HepG2 (cell line): Measurements from ENCODE around the gene IL1RAPL2. TPM values are rescaled to one million over a fixed set of nuclear protein-coding genes. Genes with fewer than 3 reads are reported as not detected.

Experiments
- ATAC-seq: fragments of 200-7000 bp; cut with Tn5 transposase; 3 replicates; pipeline ENCODE4 v1.9.1; 2020; ENCODE audit warnings: mild to moderate bottlenecking, moderate library complexity
- BruUV-seq: library from RNA; stranded (reverse); fragments of 400-500 nt; replicated peaks from 2 replicates; lab custom pipeline; 2021; lab: Mats Ljungman, UMichigan
- CTCF ChIA-PET: fragments of 300-600 bp; formaldehyde crosslinking; extraction: SDS; loops from one replicate; lab custom pipeline; 2021; ENCODE audit warnings: low total read pairs, inconsistent platforms, low intra/inter-chr PET ratio; lab: Yijun Ruan, JAX
- POLR2A ChIA-PET: fragments of 350-600 bp; sonication (Branson Sonifier 250); formaldehyde crosslinking; loops from one replicate; lab custom pipeline; 2020; ENCODE audit warnings: antibody characterized with exemption, inconsistent platforms; lab: Yijun Ruan, JAX
- DNase-seq: peaks from one replicate; pipeline ENCODE4 v3.0.0-alpha.2; 2015; ENCODE audit warnings: low spot score
- FAIRE-seq: peaks from 3 replicates; lab custom pipeline; 2011; peaks lifted over from hg19 to GRCh38; lab: Jason Lieb, UNC
- H2AFZ ChIP-seq: one replicate; pipeline ENCODE4 v1.6.1; 2011; ENCODE audit warnings: low read length, inconsistent platforms
- H3K27ac ChIP-seq: fragments of 300-600 bp; 3 replicates; pipeline ENCODE4 v1.8.0; 2011; ENCODE audit warnings: mixed run types, mild to moderate bottlenecking, mixed read lengths, low read length, inconsistent platforms; ENCODE audit not compliant: insufficient read depth; ENCODE audit errors: extremely low read length
- H3K27me3 ChIP-seq, 2 experiments: fragments of 200-600 bp in 1 of 2; 2 replicates in 1 of 2; 3 replicates in 1 of 2; pipeline versions ENCODE4 v1.6.0 to v1.8.0; 2011; ENCODE audit warnings: low read length in 2 of 2, mild to moderate bottlenecking in 2 of 2, moderate library complexity in 2 of 2, inconsistent platforms in 1 of 2; ENCODE audit not compliant: insufficient read depth in 2 of 2, control insufficient read depth in 1 of 2
- H3K36me3 ChIP-seq, 2 experiments: fragments of 200-600 bp in 1 of 2; replicated peaks in 1 of 2; 2 replicates in 1 of 2; 3 replicates in 1 of 2; pipeline versions ENCODE4 v1.5.1 to v1.8.0; 2011; ENCODE audit warnings: low read length in 2 of 2, inconsistent platforms in 1 of 2; ENCODE audit not compliant: insufficient read depth in 2 of 2, control insufficient read depth in 1 of 2
- H3K4me1 ChIP-seq: 2 replicates; pipeline ENCODE4 v1.5.1; 2012; ENCODE audit warnings: low read length, inconsistent platforms; ENCODE audit not compliant: insufficient read depth
- H3K4me2 ChIP-seq: 2 replicates; pipeline ENCODE4 v1.6.0; 2011; ENCODE audit warnings: low read depth, low read length, inconsistent platforms
- H3K4me3 ChIP-seq, 3 experiments: fragments of 200-600 bp in 1 of 3; sonication (generic), shearing (Covaris generic) in 1 of 3; replicated peaks in 1 of 3; 2 replicates each; pipeline ENCODE4 v1.5.1; 2011 to 2016; ENCODE audit warnings: low read length in 3 of 3, inconsistent platforms in 2 of 3, low read depth in 2 of 3, mild to moderate bottlenecking in 2 of 3, control low read depth in 1 of 3, mixed read lengths in 1 of 3; ENCODE audit not compliant: insufficient read depth in 1 of 3
- H3K79me2 ChIP-seq: one replicate; pipeline ENCODE4 v1.6.1; 2011; ENCODE audit warnings: low read length, inconsistent platforms; ENCODE audit not compliant: insufficient read depth
- H3K9ac ChIP-seq: 2 replicates; pipeline ENCODE4 v1.6.0; 2011; ENCODE audit warnings: mild to moderate bottlenecking, low read depth, low read length, inconsistent platforms; ENCODE audit not compliant: insufficient read depth
- H3K9me3 ChIP-seq: 2 replicates; pipeline ENCODE4 v1.5.1; 2012; ENCODE audit warnings: mild to moderate bottlenecking, low read length
- H4K20me1 ChIP-seq: 2 replicates; pipeline ENCODE4 v1.6.0; 2011; ENCODE audit warnings: inconsistent platforms, mild to moderate bottlenecking, low read length, moderate library complexity; ENCODE audit not compliant: insufficient read depth
- KAT7 ChIP-seq: IDR thresholded peaks from 2 replicates; pipeline ENCODE4 v1.6.1; 2018; ENCODE audit warnings: borderline replicate concordance, missing compliant biosample characterization
- SETDB1 ChIP-seq: sonication (generic); formaldehyde crosslinking; IDR thresholded peaks from 2 replicates; pipeline ENCODE4 v1.5.1; 2020; ENCODE audit warnings: missing genetic modification reagents, mild to moderate bottlenecking, borderline replicate concordance
- ZBTB7B ChIP-seq: sonication (generic); formaldehyde crosslinking; IDR thresholded peaks from 2 replicates; pipeline ENCODE4 v1.4.0; 2020; ENCODE audit warnings: missing genetic modification reagents
- ZNF124 ChIP-seq: sonication (generic); formaldehyde crosslinking; IDR thresholded peaks from 2 replicates; pipeline ENCODE4 v1.4.0; 2020; ENCODE audit warnings: missing genetic modification reagents
- ZNF383 ChIP-seq: sonication (generic); formaldehyde crosslinking; IDR thresholded peaks from 2 replicates; pipeline ENCODE4 v1.4.0; 2020; ENCODE audit warnings: missing genetic modification reagents, mild to moderate bottlenecking, borderline replicate concordance
- ZNF569 ChIP-seq: sonication (generic); formaldehyde crosslinking; IDR thresholded peaks from 2 replicates; pipeline ENCODE4 v1.5.0; 2020; ENCODE audit warnings: mild to moderate bottlenecking, missing genetic modification reagents, moderate library complexity, borderline replicate concordance
- ZNF570 ChIP-seq: sonication (generic); formaldehyde crosslinking; IDR thresholded peaks from 2 replicates; pipeline ENCODE4 v1.4.0; 2020; ENCODE audit warnings: mild to moderate bottlenecking, missing genetic modification reagents, borderline replicate concordance
- WGBS: methylation state at CpG from one replicate; pipeline ENCODE4 v1.1.6; 2017; ENCODE audit warnings: low lambda C conversion rate; 5-methylcytosine and 5-hydroxymethylcytosine counted together
- in situ Hi-C: cut with HindIII; loops from 2 replicates; pipeline ENCODE4 v1.10.0; 2017; ENCODE audit warnings: low pct_unique_long_range_greater_than_20kb; ENCODE audit not compliant: extremely low pct_ligation_motif_present
- intact Hi-C: fragments of 100-400 bp; cut with micrococcal nuclease; formaldehyde crosslinking; loops from one replicate; pipeline ENCODE4 v1.10.0; 2022; ENCODE audit not compliant: unreplicated experiment
- polyA plus RNA-seq, 8 experiments: library from polyadenylated mRNA; depleted of rRNA in 3 of 8; stranded (reverse) in 7 of 8; unstranded in 1 of 8; fragments of >200 nt; fragmentation: Illumina TruSeq in 4 of 8; extraction: Trizol in 4 of 8; gene quantifications; 2 replicates each; pipeline versions ENCODE4 v1.2.1 to v1.2.3, GENCODE V29; 2011 to 2016; ENCODE audit warnings: low read depth in 4 of 8, missing spikeins in 1 of 8, mixed read lengths in 1 of 8; ENCODE audit not compliant: insufficient read depth in 1 of 8
- total RNA-seq, 5 experiments: library from RNA; depleted of rRNA; stranded (reverse); fragments of >200 nt; fragmentation: Illumina TruSeq; extraction: Trizol; gene quantifications; 2 replicates each; pipeline ENCODE4 v1.2.3, GENCODE V29; 2016; ENCODE audit warnings: low read depth in 1 of 5
- TF ChIP-seq, protein P1 (sequence below): sonication (generic); formaldehyde crosslinking; IDR thresholded peaks from 2 replicates; pipeline ENCODE4 v1.9.0; 2021; ENCODE audit warnings: missing genetic modification reagents, borderline replicate concordance
- TF ChIP-seq, protein P2 (sequence below): sonication (generic); formaldehyde crosslinking; conservative IDR thresholded peaks from 2 replicates; pipeline ENCODE4 v1.4.0; 2020; ENCODE audit warnings: mild to moderate bottlenecking, missing genetic modification reagents, moderate library complexity

Gene IL1RAPL2
- total and polyA plus RNA-seq, 2 of the 13 experiments (the other 11 are each of a cell fraction or from before 2014, with no cell fraction given) = not detected

DNA sequence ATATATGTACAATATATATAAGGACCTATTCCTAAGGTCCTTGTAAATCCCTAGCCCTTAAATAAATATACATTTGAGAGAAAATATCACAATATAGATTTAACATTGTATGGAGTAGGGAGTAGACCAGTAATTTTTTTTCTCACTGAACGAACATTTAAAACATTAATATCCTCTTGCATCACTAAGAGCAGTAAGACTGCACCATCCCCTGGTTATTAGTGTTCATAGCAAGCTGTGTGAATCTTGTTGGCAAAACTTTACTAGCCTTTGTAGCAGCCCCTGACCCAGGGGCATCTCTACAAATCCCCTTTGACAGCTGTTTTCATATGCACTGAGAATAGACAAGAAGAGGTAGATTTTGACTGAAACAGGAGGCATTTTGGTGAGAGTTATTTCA lies 146.5 kb downstream of the IL1RAPL2 start:
- FAIRE-seq (no peak), DNase-seq (no peak), ATAC-seq (no peak)
- no peaks in the 10 kb centered on the region for H3K4me1 ChIP-seq
- no peaks in the 10 kb centered on the region for H3K9me3 ChIP-seq
- H4K20me1 ChIP-seq = no peaks in the 10 kb centered on the region
- no peaks in the 10 kb centered on the region for H3K36me3 ChIP-seq
- POLR2A ChIA-PET = no interaction called here
- no TSS peak for BruUV-seq
- no peak overlapping the region for H3K4me2 ChIP-seq
- H3K79me2 ChIP-seq = no peaks in the 10 kb centered on the region
- 0% methylated on average over 1 of the region's 1 CpG for WGBS
- intact Hi-C loops = no loop called here
- no peak overlapping the region for H2AFZ ChIP-seq
- TF ChIP-seq, protein P1, sequence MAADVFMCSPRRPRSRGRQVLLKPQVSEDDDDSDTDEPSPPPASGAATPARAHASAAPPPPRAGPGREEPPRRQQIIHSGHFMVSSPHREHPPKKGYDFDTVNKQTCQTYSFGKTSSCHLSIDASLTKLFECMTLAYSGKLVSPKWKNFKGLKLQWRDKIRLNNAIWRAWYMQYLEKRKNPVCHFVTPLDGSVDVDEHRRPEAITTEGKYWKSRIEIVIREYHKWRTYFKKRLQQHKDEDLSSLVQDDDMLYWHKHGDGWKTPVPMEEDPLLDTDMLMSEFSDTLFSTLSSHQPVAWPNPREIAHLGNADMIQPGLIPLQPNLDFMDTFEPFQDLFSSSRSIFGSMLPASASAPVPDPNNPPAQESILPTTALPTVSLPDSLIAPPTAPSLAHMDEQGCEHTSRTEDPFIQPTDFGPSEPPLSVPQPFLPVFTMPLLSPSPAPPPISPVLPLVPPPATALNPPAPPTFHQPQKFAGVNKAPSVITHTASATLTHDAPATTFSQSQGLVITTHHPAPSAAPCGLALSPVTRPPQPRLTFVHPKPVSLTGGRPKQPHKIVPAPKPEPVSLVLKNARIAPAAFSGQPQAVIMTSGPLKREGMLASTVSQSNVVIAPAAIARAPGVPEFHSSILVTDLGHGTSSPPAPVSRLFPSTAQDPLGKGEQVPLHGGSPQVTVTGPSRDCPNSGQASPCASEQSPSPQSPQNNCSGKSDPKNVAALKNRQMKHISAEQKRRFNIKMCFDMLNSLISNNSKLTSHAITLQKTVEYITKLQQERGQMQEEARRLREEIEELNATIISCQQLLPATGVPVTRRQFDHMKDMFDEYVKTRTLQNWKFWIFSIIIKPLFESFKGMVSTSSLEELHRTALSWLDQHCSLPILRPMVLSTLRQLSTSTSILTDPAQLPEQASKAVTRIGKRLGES = no peak
- no peak for TF ChIP-seq ZNF124 (CRISPR knock-in tag)
- no peak overlapping the region for H3K4me3 ChIP-seq
- no peak overlapping the region for H3K27ac ChIP-seq
- H3K27me3 ChIP-seq = no peaks in the 10 kb centered on the region
- no peak overlapping the region for H3K9ac ChIP-seq
- in situ Hi-C loops = no loop called here
- CTCF ChIA-PET = no interaction called here

DNA sequence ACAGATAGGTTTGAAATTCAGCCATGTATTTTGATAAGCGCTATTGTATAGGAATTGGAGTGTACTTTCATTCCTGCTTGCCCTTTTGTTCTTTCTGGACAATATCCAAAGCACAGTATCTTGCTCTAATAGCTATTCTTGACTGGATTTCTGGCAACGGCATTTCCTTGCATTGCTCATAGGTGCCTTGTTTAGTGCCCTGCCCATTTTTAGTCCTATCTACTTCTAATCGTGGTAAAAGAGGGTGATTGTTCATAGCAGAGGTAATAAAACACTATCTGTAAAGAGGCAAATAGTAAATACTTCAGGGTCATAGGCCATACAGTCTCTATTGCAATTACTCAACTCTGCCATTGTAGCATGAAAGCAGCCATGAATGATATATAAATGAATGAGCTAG lies 155.9 kb downstream of the IL1RAPL2 start:
- CTCF ChIA-PET = no interaction called here
- H3K4me3 ChIP-seq = no peak overlapping the region
- 3% methylated on average over 3 of the region's 3 CpGs for WGBS
- no TSS peak for BruUV-seq
- H3K4me2 ChIP-seq = no peak overlapping the region
- ATAC-seq = no peak
- H3K36me3 ChIP-seq = no peaks in the 10 kb centered on the region
- POLR2A ChIA-PET = no interaction called here
- no peaks in the 10 kb centered on the region for H4K20me1 ChIP-seq
- in situ Hi-C loops (no loop called here), intact Hi-C loops (no loop called here)
- no peak for FAIRE-seq
- H3K79me2 ChIP-seq = no peaks in the 10 kb centered on the region
- H3K9ac ChIP-seq = no peak overlapping the region
- DNase-seq = no peak
- H3K4me1 ChIP-seq = no peaks in the 10 kb centered on the region
- H2AFZ ChIP-seq = no peak overlapping the region
- H3K27ac ChIP-seq = no peak overlapping the region
- no peaks in the 10 kb centered on the region for H3K27me3 ChIP-seq
- no peaks in the 10 kb centered on the region for H3K9me3 ChIP-seq
- TF ChIP-seq SETDB1 (CRISPR knock-in tag) (no peak), ZNF570 (CRISPR knock-in tag) (no peak), ZBTB7B (CRISPR knock-in tag) (no peak), ZNF383 (no peak), KAT7 (CRISPR knock-in tag) (no peak), ZNF569 (CRISPR knock-in tag) (no peak)
- TF ChIP-seq, protein P2, sequence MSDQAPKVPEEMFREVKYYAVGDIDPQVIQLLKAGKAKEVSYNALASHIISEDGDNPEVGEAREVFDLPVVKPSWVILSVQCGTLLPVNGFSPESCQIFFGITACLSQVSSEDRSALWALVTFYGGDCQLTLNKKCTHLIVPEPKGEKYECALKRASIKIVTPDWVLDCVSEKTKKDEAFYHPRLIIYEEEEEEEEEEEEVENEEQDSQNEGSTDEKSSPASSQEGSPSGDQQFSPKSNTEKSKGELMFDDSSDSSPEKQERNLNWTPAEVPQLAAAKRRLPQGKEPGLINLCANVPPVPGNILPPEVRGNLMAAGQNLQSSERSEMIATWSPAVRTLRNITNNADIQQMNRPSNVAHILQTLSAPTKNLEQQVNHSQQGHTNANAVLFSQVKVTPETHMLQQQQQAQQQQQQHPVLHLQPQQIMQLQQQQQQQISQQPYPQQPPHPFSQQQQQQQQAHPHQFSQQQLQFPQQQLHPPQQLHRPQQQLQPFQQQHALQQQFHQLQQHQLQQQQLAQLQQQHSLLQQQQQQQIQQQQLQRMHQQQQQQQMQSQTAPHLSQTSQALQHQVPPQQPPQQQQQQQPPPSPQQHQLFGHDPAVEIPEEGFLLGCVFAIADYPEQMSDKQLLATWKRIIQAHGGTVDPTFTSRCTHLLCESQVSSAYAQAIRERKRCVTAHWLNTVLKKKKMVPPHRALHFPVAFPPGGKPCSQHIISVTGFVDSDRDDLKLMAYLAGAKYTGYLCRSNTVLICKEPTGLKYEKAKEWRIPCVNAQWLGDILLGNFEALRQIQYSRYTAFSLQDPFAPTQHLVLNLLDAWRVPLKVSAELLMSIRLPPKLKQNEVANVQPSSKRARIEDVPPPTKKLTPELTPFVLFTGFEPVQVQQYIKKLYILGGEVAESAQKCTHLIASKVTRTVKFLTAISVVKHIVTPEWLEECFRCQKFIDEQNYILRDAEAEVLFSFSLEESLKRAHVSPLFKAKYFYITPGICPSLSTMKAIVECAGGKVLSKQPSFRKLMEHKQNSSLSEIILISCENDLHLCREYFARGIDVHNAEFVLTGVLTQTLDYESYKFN (CRISPR knock-in tag) = no peak
